ENCODE data around the gene HORMAD2.

HORMAD2 gene

GRCh38 chr22:30181459-30182349 is 101.4 kb downstream of the HORMAD2 start:
- no peak for DNase-seq (ENCODE audit: low read depth)
- no peak overlapping the region for H3K4me3 ChIP-seq (ENCODE audit: low read depth, low read length)
- TF ChIP-seq CTCF (IDR thresholded peaks at IDR 0.05; ENCODE audit: insufficient read depth, low read depth, low read length, missing control alignments): no peak

- H3K4me3 ChIP-seq (ENCODE audit: low read depth, low read length): no peak overlapping the region
- TF ChIP-seq CTCF (IDR thresholded peaks at IDR 0.05; ENCODE audit: insufficient read depth, low read depth, low read length, missing control alignments): no peak
- DNase-seq (ENCODE audit: low read depth): no peak
These were observed 102.1 kb downstream of the HORMAD2 start for GRCh38 chr22:30182350-30182745.

GRCh38 chr22:30182815-30183214 is 102.6 kb downstream of the HORMAD2 start:
- DNase-seq (ENCODE audit: low read depth): no peak
- TF ChIP-seq CTCF (IDR thresholded peaks at IDR 0.05; ENCODE audit: insufficient read depth, low read depth, low read length, missing control alignments): no peak
- H3K4me3 ChIP-seq (ENCODE audit: low read depth, low read length): no peak overlapping the region

- no peak for DNase-seq (ENCODE audit: low read depth)
- no peak for TF ChIP-seq CTCF (IDR thresholded peaks at IDR 0.05; ENCODE audit: insufficient read depth, low read depth, low read length, missing control alignments)
- H3K4me3 ChIP-seq (ENCODE audit: low read depth, low read length): no peak overlapping the region
These were observed 103.0 kb downstream of the HORMAD2 start for GRCh38 chr22:30183271-30183670.

- no peak for TF ChIP-seq CTCF (IDR thresholded peaks at IDR 0.05; ENCODE audit: insufficient read depth, low read depth, low read length, missing control alignments)
- H3K4me3 ChIP-seq (ENCODE audit: low read depth, low read length): no peak overlapping the region
- DNase-seq (ENCODE audit: low read depth): no peak
These were observed 103.6 kb downstream of the HORMAD2 start for GRCh38 chr22:30183861-30184278.

- DNase-seq (ENCODE audit: low read depth): no peak
- H3K4me3 ChIP-seq (ENCODE audit: low read depth, low read length): no peak overlapping the region
- no peak for TF ChIP-seq CTCF (IDR thresholded peaks at IDR 0.05; ENCODE audit: insufficient read depth, low read depth, low read length, missing control alignments)
These were observed 104.9 kb downstream of the HORMAD2 start for GRCh38 chr22:30185129-30185528.

- no peak overlapping the region for H3K4me3 ChIP-seq (ENCODE audit: low read depth, low read length)
- TF ChIP-seq CTCF (IDR thresholded peaks at IDR 0.05; ENCODE audit: insufficient read depth, low read depth, low read length, missing control alignments): no peak
- no peak for DNase-seq (ENCODE audit: low read depth)
These were observed 105.3 kb downstream of the HORMAD2 start for GRCh38 chr22:30185549-30185948.
